ENCODE results near the gene AKAP13.

- no peak for TF ChIP-seq POLR2AphosphoS5 (IDR thresholded peaks at IDR 0.05)
- TF ChIP-seq CTCF (IDR thresholded peaks at IDR 0.05), result no peak
Observed at GRCh38 chr15:85687329-85687728, 306.9 kb downstream of the AKAP13 start.

Data from breast epithelium (tissue), 3 donors.